HG03439 (cell line): ENCODE measurements around the gene NPLOC4.
A peak's percentile ranks its signal among the peaks of the same experiment; 100 is the strongest.

Source experiments
- ATAC-seq: cut with Tn5 transposase; IDR thresholded peaks from one replicate; pipeline ENCODE4 v1.9.1; 2021; ENCODE audit warnings: mild to moderate bottlenecking, moderate library complexity; ENCODE audit not compliant: unreplicated experiment

Gene NPLOC4

GRCh38 chr17:81568416-81568815 is 68.5 kb downstream of the NPLOC4 start:
- no peak for ATAC-seq

- ATAC-seq = no peak
Measured at GRCh38 chr17:81567191-81567590, 69.7 kb downstream of the NPLOC4 start.

- no peak for ATAC-seq
Measured at GRCh38 chr17:81566461-81567126, 70.3 kb downstream of the NPLOC4 start.

GRCh38 chr17:81565231-81565630 is 71.7 kb downstream of the NPLOC4 start:
- ATAC-seq = no peak

DNA sequence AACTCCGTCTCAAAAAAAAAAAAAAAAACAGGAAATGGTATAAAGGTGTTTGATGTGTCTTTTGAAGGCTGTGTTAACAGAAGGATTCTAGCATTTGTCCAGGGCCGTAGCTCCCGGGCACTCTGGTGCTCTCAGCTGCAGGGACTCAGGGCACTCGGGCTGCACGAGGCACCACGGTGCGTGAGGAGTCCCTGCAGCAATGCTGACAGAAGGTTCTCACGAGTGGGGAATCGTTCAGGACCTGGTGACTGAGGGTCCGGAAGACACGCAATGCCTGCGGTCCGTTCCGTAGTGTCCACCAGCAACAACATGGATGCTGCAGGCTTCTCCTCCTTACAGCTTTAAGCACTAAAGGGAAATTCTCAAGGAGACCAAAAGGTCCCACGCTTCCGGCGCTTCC is 72.1 kb downstream of the NPLOC4 start:
- no peak for ATAC-seq

DNA sequence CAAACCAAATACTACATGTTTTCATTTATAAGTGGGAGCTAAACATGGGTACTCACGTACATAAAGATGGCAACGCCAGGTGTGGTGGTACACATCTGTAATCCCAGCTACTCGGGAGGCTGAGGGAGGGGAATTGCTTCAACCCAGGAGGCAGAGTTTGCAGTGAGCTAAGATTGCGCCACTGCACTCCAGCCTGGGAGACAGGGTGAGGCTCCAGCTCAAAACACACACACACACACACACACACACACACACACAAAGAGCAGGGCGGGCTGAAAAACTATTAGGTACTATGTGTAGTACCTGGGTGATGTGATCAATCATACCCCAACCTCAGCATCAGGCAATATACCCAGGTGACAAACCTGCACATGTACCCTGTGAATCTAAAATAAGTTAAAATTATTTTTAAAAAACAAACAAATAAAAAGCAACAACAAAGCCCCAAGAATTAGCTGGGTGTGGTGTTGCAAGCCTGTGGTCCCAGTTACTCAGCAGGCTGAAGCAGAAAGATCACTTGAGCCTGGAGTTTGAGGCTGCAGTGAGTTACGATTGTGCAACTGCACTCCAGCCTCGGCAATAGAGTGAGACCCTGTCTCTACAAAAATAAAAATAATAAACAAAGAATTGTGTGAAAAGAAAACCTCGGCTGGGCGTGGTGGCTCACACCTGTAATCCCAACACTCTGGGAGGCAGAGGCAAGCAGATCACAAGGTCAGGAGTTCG is 72.9 kb downstream of the NPLOC4 start:
- no peak for ATAC-seq

DNA sequence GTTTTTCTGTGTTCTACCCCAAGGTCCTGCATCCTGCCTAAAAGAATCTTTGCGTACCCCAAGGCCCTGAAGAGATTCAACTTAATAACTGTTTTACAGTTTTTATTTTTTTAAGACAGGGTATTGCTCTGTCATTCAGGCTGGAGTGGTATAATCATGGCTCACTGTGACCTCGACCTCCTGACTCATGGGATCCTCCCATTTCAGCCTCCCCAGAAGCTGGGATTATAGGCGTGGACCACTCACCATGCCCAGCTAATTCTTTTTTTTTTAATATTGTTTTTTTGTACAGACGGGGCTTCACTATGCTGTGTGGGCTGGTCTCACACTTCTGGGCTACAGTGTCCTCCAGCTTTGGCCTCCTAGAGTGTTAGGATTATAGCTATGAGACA is 75.4 kb downstream of the NPLOC4 start:
- ATAC-seq = no peak

DNA sequence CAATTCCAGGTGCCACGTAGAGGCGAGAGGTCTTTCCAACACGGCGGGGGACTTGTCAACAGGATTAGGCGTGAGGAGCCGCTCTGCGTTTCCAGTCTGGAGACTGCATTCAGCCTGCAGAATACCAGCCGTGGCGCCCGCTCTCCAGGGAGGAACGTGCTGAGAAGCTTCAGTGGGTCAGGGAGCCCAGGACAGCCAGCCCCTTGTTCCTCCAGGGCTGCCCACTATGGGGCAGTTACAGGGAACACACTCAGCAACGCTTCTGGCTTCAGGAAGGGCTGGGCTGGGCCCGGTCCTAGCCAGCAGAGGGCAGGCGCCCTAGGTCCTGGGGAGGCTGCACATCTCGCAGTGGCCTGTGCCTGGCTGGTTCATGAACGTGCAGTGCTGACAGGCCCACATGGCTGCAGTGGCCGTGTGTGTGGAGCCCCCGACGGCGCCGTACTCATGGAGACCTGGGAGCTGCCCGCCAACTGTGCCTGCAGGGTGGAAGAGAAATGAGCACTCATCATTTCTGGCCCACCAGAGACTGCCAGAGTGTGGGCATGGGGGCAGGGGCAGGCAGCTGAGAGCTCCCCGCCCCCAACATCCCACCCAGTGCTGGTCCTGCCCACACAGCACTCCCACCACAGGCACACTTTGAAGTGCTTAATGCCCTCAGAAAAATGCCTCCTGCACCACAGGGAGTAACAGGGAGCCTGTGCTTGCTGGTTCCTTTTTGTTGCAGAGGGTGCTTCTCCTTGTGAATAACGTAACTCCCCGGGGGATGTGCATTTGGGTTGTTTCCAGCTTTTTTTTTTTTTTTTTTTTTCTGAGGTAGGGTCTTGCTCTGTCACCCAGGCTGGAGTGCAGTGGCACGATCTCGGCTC is 77.7 kb downstream of the NPLOC4 start:
- no peak for ATAC-seq

- no peak for ATAC-seq
Measured at GRCh38 chr17:81558115-81558468, 78.8 kb downstream of the NPLOC4 start.

DNA sequence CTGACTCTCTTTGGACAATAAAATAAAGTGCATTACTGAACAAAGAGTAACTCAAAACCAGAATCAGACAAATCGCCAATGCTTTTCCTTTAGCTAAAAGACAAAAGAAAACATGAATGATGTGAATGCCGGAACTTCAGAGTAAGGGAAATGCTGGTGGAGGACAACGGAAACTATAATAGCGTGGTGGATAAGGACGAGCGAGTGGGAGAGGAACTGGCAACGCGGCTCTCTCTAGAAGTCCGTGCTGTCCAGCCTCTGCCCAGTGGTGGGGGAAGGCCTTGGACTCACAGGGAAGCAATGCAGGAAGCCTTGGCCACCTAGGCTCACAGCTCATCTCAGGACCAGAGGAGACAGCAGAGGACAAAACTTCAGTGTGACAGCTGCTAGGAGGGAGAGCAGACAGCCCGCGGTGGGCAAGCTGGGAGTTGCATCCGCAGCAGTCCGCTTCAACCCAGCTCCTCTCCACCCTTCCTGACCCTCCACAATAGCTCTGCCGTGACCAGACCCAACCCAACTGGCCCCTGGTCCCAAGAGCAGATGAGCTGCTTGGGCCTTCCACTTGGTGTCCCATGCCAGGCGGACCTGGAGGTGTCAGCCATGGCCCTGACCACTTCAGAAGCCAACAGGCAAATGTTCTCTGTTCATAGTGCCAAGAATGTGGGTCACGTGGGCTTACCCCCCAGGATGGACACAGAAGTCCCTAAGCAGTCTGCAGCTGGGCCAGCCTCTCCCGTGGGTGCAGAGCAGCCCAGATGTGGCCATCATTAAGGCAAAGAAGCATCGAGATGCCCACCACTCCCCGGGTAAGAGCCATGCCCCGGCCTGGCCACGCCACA is 79.4 kb downstream of the NPLOC4 start:
- no peak for ATAC-seq

DNA sequence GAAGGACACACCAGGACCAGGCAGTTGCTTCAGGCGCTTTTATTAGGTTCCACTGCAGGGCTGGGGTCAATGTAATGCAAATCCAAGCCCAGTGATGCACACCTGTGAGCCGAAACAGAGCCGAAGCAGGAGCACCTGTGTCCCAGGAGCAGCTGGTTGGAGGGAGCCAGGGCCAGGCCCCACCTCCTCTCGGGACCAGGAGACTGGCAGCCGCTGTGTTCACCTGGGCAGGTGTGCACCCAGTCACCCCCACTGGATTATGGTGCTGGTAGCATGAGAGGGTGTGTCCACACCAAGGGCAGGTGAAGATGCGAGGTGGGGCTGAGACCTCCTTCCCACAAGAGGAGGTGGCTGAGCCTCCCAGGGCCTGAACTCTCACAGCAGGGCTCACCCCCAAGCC is 80.0 kb downstream of the NPLOC4 start:
- no peak for ATAC-seq

GRCh38 chr17:81556175-81556691 is 80.7 kb downstream of the NPLOC4 start:
- ATAC-seq = no peak

GRCh38 chr17:81553616-81554181 is 83.2 kb downstream of the NPLOC4 start:
- ATAC-seq = no peak

- ATAC-seq = peak; percentile 29
Measured at GRCh38 chr17:81553018-81553615, 83.8 kb downstream of the NPLOC4 start.

- peak; percentile 49 for ATAC-seq
Measured at GRCh38 chr17:81552244-81553017, 84.5 kb downstream of the NPLOC4 start, which contains the start of gene FAAP100. TSS of gene FAAP100 (minus strand) at chr17:81552353. CDS start at chr17:81552330, 23 bp downstream.

- ATAC-seq = peak; percentile 10
Measured at GRCh38 chr17:81551458-81552243, 85.3 kb downstream of the NPLOC4 start.

DNA sequence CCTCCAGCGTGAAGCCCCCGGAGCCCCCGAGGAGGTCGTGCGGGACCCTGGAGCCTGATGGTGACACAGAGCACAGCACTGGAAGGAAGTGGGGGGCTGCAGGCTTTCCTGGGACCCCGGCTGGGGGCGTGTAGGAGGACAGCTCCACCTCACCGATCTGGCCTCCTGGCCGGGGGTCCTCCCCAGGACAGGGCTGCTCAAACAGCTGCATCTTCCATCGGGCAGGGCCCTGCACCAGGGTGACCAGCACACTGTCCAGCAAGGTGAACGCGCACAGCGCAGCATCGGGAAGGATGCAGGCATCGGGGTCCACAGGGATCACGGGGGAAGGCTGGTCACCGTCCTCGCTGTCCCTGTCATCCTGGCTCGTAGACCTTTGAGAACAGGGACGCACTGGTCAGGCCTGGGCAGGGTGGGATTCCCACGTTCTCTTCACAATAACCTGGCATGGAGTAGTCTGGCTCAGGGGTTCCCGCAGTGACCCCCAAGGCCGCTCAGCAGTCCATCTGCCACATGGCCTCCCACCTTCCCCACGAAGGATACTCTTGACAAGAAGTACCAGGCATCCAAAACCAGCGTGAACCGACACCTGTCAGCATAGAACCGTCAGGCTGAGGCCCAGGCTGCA is 86.0 kb downstream of the NPLOC4 start:
- no peak for ATAC-seq

DNA sequence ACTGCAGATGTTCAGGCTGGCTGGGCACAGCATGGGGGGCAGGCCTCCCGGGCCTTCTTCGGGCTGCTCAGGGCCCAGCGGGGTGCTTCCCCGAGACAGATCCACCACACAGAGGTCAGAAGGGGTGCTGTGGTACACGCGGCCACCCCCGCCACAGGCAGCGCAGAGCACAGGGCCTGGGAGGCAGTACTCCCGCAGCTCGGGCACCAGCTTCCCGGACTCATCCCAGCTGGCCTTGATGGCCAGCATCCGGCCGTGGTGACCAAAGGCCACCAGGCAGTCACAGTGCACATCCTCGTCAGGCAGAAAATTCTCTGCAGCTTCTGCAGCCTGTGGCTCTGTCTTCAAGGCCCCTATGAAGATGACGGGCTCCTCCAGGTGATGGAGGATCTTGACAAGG is 86.6 kb downstream of the NPLOC4 start:
- no peak for ATAC-seq
